Cortex of kidney (tissue), 1 donor: ENCODE measurements around the gene PDCD1.

Experiments used
- DNase-seq: peaks from one replicate; lab custom pipeline; 2025; lab: John Stamatoyannopoulos, UW

Gene PDCD1

GRCh38 chr2:241852116-241852980 is 6.3 kb downstream of the PDCD1 start:
- DNase-seq: no peak

GRCh38 chr2:241851325-241852115 is 7.2 kb downstream of the PDCD1 start:
- no peak for DNase-seq

GRCh38 chr2:241850544-241851324 is 8.0 kb downstream of the PDCD1 start:
- DNase-seq: no peak

- DNase-seq: no peak
These were observed 8.8 kb downstream of the PDCD1 start for GRCh38 chr2:241849616-241850543.

- no peak for DNase-seq
These were observed 9.7 kb downstream of the PDCD1 start for GRCh38 chr2:241848761-241849615.

GRCh38 chr2:241846406-241846805 is 12.3 kb downstream of the PDCD1 start:
- no peak for DNase-seq

- no peak for DNase-seq
These were observed 13.7 kb downstream of the PDCD1 start for GRCh38 chr2:241844831-241845578.

- no peak for DNase-seq
These were observed 14.5 kb downstream of the PDCD1 start for GRCh38 chr2:241844066-241844728.

- DNase-seq: no peak
These were observed 15.2 kb downstream of the PDCD1 start for GRCh38 chr2:241843321-241844065.

GRCh38 chr2:241842620-241843211 is 16.0 kb downstream of the PDCD1 start:
- DNase-seq: no peak

GRCh38 chr2:241842067-241842415 is 16.7 kb downstream of the PDCD1 start:
- DNase-seq: no peak

- DNase-seq: no peak
These were observed 17.3 kb downstream of the PDCD1 start for GRCh38 chr2:241841181-241842066.

GRCh38 chr2:241837197-241837965 is 21.3 kb downstream of the PDCD1 start:
- DNase-seq: no peak

- DNase-seq: no peak
These were observed 22.4 kb downstream of the PDCD1 start for GRCh38 chr2:241836292-241836691.

- DNase-seq: no peak
These were observed 23.1 kb downstream of the PDCD1 start for GRCh38 chr2:241835611-241836010.
